H9 (cell line): ENCODE results near the gene TMEM201. TPM values are rescaled to one million over a fixed set of nuclear protein-coding genes. Genes with fewer than 3 reads are reported as not detected.

ENCODE experiments used
- DNase-seq: peaks from one replicate; pipeline ENCODE4 v3.0.0-alpha.2; 2017
- H2AFZ ChIP-seq: one replicate; pipeline ENCODE4 v1.6.1; 2013; ENCODE audit warnings: mild to moderate bottlenecking, low read length, control low read depth, moderate library complexity
- H2AK5ac ChIP-seq: 2 replicates; pipeline ENCODE4 v1.6.1; 2013; ENCODE audit warnings: low read length, control low read depth, mixed read lengths; ENCODE audit not compliant: insufficient read length
- H2BK120ac ChIP-seq: one replicate; pipeline ENCODE4 v1.6.1; 2013; ENCODE audit warnings: low read depth, mild to moderate bottlenecking, low read length, control low read depth, inconsistent platforms; ENCODE audit not compliant: poor library complexity, severe bottlenecking
- H2BK12ac ChIP-seq: 2 replicates; pipeline ENCODE4 v1.6.1; 2013; ENCODE audit warnings: low read length, control low read depth, mixed read lengths, low read depth; ENCODE audit not compliant: insufficient read length
- H2BK15ac ChIP-seq: 2 replicates; pipeline ENCODE4 v1.6.1; 2013; ENCODE audit warnings: low read depth, low read length, control low read depth
- H2BK20ac ChIP-seq: one replicate; pipeline ENCODE4 v1.6.1; 2013; ENCODE audit warnings: low read depth, mild to moderate bottlenecking, low read length, control low read depth, inconsistent platforms; ENCODE audit not compliant: poor library complexity, severe bottlenecking
- H2BK5ac ChIP-seq: 2 replicates; pipeline ENCODE4 v1.6.1; 2013; ENCODE audit warnings: low read length, control low read depth, mixed read lengths; ENCODE audit not compliant: insufficient read length
- H3K14ac ChIP-seq: 2 replicates; pipeline ENCODE4 v1.6.1; 2013; ENCODE audit warnings: low read length, control low read depth; ENCODE audit not compliant: insufficient read depth
- H3K18ac ChIP-seq: 2 replicates; pipeline ENCODE4 v1.6.1; 2013; ENCODE audit warnings: low read depth, mild to moderate bottlenecking, mixed read lengths, low read length, control low read depth; ENCODE audit not compliant: insufficient read length
- H3K23ac ChIP-seq: 2 replicates; pipeline ENCODE4 v1.6.1; 2013; ENCODE audit warnings: low read length, control low read depth, mixed read lengths, low read depth; ENCODE audit not compliant: insufficient read length
- H3K23me2 ChIP-seq: 2 replicates; pipeline ENCODE4 v1.6.1; 2013; ENCODE audit warnings: low read depth, mild to moderate bottlenecking, mixed read lengths, low read length, control low read depth; ENCODE audit not compliant: insufficient read length, poor library complexity, severe bottlenecking
- H3K27ac ChIP-seq: 2 replicates; pipeline ENCODE4 v1.5.1; 2013; ENCODE audit warnings: low read length, control low read depth, mixed read lengths, low read depth; ENCODE audit not compliant: insufficient read length
- H3K27me3 ChIP-seq: 2 replicates; pipeline ENCODE4 v1.6.1; 2013; ENCODE audit warnings: low read length, control low read depth, inconsistent platforms; ENCODE audit not compliant: insufficient read depth
- H3K4ac ChIP-seq: 2 replicates; pipeline ENCODE4 v1.6.1; 2013; ENCODE audit warnings: low read depth, mild to moderate bottlenecking, control low read depth, inconsistent platforms, low read length, moderate library complexity
- H3K4me1 ChIP-seq: 2 replicates; pipeline ENCODE4 v1.6.1; 2013; ENCODE audit warnings: low read length, control low read depth, inconsistent platforms; ENCODE audit not compliant: insufficient read depth
- H3K4me2 ChIP-seq: 2 replicates; pipeline ENCODE4 v1.6.1; 2013; ENCODE audit warnings: low read length, control low read depth, mixed read lengths; ENCODE audit not compliant: insufficient read length, insufficient read depth
- H3K56ac ChIP-seq: 2 replicates; pipeline ENCODE4 v1.6.1; 2013; ENCODE audit warnings: low read depth, mild to moderate bottlenecking, mixed read lengths, low read length, control low read depth; ENCODE audit not compliant: insufficient read length
- H3K79me1 ChIP-seq: 2 replicates; pipeline ENCODE4 v1.6.1; 2013; ENCODE audit warnings: low read depth, mild to moderate bottlenecking, moderate library complexity, low read length, control low read depth, inconsistent platforms; ENCODE audit not compliant: insufficient read depth, poor library complexity, severe bottlenecking
- H3K79me2 ChIP-seq: 2 replicates; pipeline ENCODE4 v1.6.1; 2013; ENCODE audit warnings: low read length, control low read depth, inconsistent platforms; ENCODE audit not compliant: insufficient read depth
- H3K9ac ChIP-seq: 2 replicates; pipeline ENCODE4 v1.6.1; 2013; ENCODE audit warnings: low read length, control low read depth, mixed read lengths; ENCODE audit not compliant: insufficient read length; ENCODE audit errors: extremely low read depth
- H3K9me3 ChIP-seq: one replicate; pipeline ENCODE4 v1.6.1; 2013; ENCODE audit warnings: low read depth, low read length, inconsistent platforms; ENCODE audit not compliant: control insufficient read depth
- H3T11ph ChIP-seq: one replicate; pipeline ENCODE4 v1.6.1; 2013; ENCODE audit warnings: mild to moderate bottlenecking, low read length, control low read depth, inconsistent platforms
- H4K20me1 ChIP-seq: one replicate; pipeline ENCODE4 v1.6.1; 2013; ENCODE audit not compliant: control insufficient read depth, insufficient read length, insufficient read depth
- H4K5ac ChIP-seq: 2 replicates; pipeline ENCODE4 v1.6.1; 2013; ENCODE audit warnings: low read depth, mild to moderate bottlenecking, mixed read lengths, low read length, control low read depth; ENCODE audit not compliant: insufficient read length
- H4K8ac ChIP-seq: replicated peaks from 2 replicates; pipeline ENCODE4 v1.6.1; 2013; ENCODE audit warnings: low read length, control low read depth, mixed read lengths, low read depth; ENCODE audit not compliant: insufficient read length
- H4K91ac ChIP-seq: 2 replicates; pipeline ENCODE4 v1.6.1; 2013; ENCODE audit warnings: low read depth, mild to moderate bottlenecking, moderate library complexity, mixed read lengths, low read length, control low read depth; ENCODE audit not compliant: insufficient read length
- H3K27ac Mint-ChIP-seq, 3 experiments: 2 replicates in 2 of 3; 3 replicates in 1 of 3; pipeline ENCODE4 v1.8.0; 2020 to 2021; ENCODE audit warnings: mixed read lengths in 3 of 3, mild to moderate bottlenecking in 1 of 3, moderate library complexity in 1 of 3
- H3K27me3 Mint-ChIP-seq: 2 replicates; pipeline ENCODE4 v1.8.0; 2021; ENCODE audit warnings: low read depth, mild to moderate bottlenecking, moderate library complexity, mixed read lengths
- H3K36me3 Mint-ChIP-seq, 3 experiments: 2 replicates in 2 of 3; 3 replicates in 1 of 3; pipeline ENCODE4 v1.8.0; 2020 to 2021; ENCODE audit warnings: low read depth in 3 of 3, mixed read lengths in 3 of 3; ENCODE audit not compliant: insufficient read depth in 1 of 3
- H3K4me1 Mint-ChIP-seq, 2 experiments: 2 replicates each; pipeline ENCODE4 v1.8.0; 2020; ENCODE audit warnings: mixed read lengths in 2 of 2
- H3K4me3 Mint-ChIP-seq, 2 experiments: 2 replicates in 1 of 2; 3 replicates in 1 of 2; pipeline ENCODE4 v1.8.0; 2020 to 2021; ENCODE audit warnings: mild to moderate bottlenecking in 2 of 2, mixed read lengths in 2 of 2, moderate library complexity in 1 of 2
- H3K9me3 Mint-ChIP-seq, 2 experiments: 2 replicates in 1 of 2; 3 replicates in 1 of 2; pipeline ENCODE4 v1.8.0; 2020; ENCODE audit warnings: mild to moderate bottlenecking in 2 of 2, mixed read lengths in 2 of 2, moderate library complexity in 1 of 2
- WGBS: extraction: QIAGEN DNeasy Blood & Tissue Kit; methylation state at CpG from one replicate; pipeline ENCODE4 v1.1.7; 2013; ENCODE audit warnings: missing lambda C conversion rate, low lambda C conversion rate, mixed read lengths; ENCODE audit not compliant: insufficient read length; ENCODE audit errors: extremely low coverage; 5-methylcytosine and 5-hydroxymethylcytosine counted together
- total RNA-seq: library from RNA; stranded (reverse); gene quantifications from 2 replicates; pipeline ENCODE4 v1.2.1, GENCODE V29; 2021
- TF ChIP-seq, protein P1 (sequence below): fragments of 200-600 bp; sonication (generic); conservative IDR thresholded peaks from 3 replicates; pipeline ENCODE4 v1.8.0; 2021; ENCODE audit warnings: antibody characterized with exemption, mild to moderate bottlenecking

TMEM201 gene
- total RNA-seq, 1 experiment from 2014 or later: 31.0 TPM

DNA sequence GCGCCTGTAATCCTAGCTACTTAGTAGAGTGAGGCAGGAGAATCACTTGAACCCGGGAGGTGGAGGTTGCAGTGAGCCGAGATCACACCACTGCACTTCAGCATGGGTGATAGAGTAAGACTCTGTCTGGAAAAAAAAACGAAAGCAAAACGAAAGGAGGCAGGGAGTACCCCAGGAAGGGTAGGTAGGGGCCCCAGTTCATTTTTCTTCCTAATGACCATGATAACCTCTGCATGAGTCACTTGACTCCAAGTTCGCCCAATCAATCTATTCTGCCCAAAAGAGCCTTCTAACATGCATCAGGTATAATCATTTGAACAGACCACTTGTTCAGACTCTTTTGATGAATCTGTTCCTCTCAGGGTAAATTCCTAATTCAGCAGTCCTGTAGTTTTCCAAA is 13.2 kb upstream of the TMEM201 start:
- Histone ChIP-seq H3K79me2 (no peaks in the 10 kb centered on the region), H3K4me2 (no peak overlapping the region), H4K20me1 (no peaks in the 10 kb centered on the region), H3K4ac (no peak overlapping the region), H4K91ac (no peak overlapping the region), H4K8ac (no peak overlapping the region), H3T11ph (no peak overlapping the region), H3K4me1 (no peaks in the 10 kb centered on the region), H2BK20ac (no peak overlapping the region), H2BK15ac (no peak overlapping the region), H3K79me1 (no peaks in the 10 kb centered on the region), H3K27ac (no peak overlapping the region), H3K9ac (no peak overlapping the region), H2BK5ac (no peak overlapping the region), H2AK5ac (no peak overlapping the region), H2AFZ (no peak overlapping the region), H3K23me2 (no peaks in the 10 kb centered on the region), H2BK120ac (no peak overlapping the region), H3K18ac (no peak overlapping the region), H3K56ac (no peak overlapping the region), H4K5ac (no peak overlapping the region), H3K27me3 (no peaks in the 10 kb centered on the region), H3K23ac (no peak overlapping the region), H3K14ac (no peak overlapping the region), H3K9me3 (no peaks in the 10 kb centered on the region), H2BK12ac (no peak overlapping the region)
- Mint-ChIP-seq H3K4me3 (no peak overlapping the region), H3K4me1 (no peaks in the 10 kb centered on the region), H3K27ac (no peak overlapping the region; a peak in 1 of 7 replicates), H3K9me3 (no peaks in the 10 kb centered on the region), H3K36me3 (peaks cover 19 to 48% (median 47%) of the 10 kb centered on the region in 3 experiments), H3K27me3 (no peaks in the 10 kb centered on the region)
- no peak for DNase-seq
- no CpG with 5 or more reads among the region's 6 CpGs for WGBS
- TF ChIP-seq, protein P1, sequence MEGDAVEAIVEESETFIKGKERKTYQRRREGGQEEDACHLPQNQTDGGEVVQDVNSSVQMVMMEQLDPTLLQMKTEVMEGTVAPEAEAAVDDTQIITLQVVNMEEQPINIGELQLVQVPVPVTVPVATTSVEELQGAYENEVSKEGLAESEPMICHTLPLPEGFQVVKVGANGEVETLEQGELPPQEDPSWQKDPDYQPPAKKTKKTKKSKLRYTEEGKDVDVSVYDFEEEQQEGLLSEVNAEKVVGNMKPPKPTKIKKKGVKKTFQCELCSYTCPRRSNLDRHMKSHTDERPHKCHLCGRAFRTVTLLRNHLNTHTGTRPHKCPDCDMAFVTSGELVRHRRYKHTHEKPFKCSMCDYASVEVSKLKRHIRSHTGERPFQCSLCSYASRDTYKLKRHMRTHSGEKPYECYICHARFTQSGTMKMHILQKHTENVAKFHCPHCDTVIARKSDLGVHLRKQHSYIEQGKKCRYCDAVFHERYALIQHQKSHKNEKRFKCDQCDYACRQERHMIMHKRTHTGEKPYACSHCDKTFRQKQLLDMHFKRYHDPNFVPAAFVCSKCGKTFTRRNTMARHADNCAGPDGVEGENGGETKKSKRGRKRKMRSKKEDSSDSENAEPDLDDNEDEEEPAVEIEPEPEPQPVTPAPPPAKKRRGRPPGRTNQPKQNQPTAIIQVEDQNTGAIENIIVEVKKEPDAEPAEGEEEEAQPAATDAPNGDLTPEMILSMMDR: no peak
